GM04503 (cell line): ENCODE measurements around the gene SKA3.

Experiments used
- DNase-seq: peaks from one replicate; pipeline ENCODE4 v3.0.0-alpha.2; 2012; ENCODE audit warnings: low read depth

SKA3 gene

DNA sequence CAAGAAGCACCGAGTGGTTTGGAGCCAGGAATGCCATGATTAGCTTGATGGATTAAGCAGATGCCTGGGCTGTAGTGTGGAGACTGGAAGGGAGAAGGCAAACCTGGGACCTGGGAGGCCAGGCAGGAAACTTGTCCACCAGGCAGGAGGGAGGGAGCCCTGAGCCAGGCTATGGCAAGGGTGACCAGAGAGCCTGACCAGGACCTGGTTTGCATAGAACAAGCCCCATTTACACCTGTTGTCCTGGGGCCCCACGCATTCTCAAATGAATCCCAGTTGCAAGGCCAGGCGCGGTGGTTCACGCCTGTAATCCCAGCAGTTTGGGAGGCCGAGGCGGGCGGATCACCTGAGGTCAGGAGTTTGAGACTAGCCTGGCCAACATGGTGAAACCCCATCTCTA lies 64.8 kb downstream of the SKA3 start:
- no peak for DNase-seq

DNA sequence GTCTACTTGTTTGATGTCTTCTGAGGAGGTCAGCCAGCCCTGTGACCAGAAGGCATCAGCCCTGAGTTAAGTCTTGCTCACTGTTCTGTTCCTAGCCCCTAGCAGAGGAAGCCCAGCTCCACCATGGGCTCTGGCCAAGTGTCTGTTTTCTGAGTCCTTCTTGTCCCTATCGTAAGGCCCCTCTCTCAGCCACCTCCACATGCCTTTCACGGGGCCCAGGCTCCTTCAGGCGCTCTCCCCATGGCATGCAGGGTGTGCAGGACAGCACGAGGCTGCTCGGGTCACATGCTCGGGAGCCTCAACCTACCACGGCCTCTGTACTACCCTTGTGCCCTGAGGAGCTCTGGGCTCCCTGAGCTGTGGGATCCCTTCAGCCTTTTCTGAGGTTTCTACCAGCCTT lies 67.2 kb downstream of the SKA3 start:
- no peak for DNase-seq

DNA sequence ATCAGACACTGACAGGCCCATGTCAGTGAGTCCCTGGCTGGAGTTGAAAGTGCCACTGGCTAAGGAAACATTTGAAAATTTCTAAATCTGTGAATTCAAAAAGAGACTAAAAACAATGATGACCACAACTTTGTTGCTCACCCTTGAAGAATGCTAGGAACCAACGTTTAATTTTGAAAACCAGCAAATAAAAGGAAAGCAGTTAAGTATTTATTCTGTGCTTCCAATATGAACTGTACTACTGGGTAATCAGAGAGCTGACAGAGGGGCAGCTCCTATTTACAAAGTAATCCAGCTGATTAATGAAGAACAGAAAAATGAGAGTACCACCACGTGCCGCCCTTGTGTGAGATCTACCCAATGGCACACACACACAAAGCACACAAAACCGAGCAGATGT lies 70.3 kb downstream of the SKA3 start:
- DNase-seq = peak; percentile 60

DNA sequence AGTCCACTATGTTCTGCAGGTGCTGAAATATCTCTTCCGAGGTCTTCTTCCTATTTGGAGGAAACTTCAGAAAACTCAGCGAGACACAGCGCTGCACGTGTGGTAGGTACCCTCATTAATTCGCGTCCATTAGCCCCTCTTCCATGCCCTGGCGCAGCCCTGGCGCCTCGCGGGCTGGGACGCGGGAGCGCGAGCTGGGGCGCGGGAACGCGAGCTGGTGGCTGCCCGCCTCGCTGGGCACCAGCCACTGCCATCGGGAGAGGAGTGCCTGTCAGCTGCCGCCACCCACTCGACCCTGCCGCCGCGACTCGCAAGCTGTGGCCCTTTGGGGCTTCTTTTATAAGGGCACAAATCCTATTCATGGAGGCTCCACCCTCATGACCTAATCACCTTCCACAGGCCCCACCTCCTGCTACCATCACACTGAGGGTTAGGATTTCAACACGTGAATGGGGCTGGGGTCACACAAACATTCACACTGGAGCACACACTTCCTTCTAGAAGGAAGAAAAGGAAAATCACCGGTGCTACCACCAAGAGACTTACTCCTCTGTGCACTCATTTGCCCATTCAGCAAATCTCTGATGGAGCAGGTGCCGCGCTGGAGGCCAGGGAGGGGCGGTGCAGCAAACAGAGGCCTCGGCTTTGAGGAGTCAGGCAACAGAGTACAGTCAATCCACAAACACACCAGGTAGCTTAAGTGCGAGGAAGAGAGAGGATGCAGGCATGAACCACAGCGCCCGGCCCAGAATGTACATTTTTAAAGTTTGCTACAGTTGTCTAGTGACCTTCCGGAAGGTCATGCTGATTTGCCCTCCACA lies 71.9 kb downstream of the SKA3 start:
- no peak for DNase-seq
